CD4-positive, alpha-beta T cell (primary cell): ENCODE results near the gene DHRS1. TPM values are rescaled to one million over a fixed set of nuclear protein-coding genes. Genes with fewer than 3 reads are reported as not detected.

Experiments
- ATAC-seq: fragments of 200-7000 bp; cut with Tn5 transposase; one replicate; pipeline ENCODE4 v1.10.0; 2022; ENCODE audit warnings: mild to moderate bottlenecking; ENCODE audit not compliant: poor library complexity
- CTCF ChIA-PET: fragments of 350-600 bp; sonication (Branson Sonifier 250); formaldehyde crosslinking; loops from one replicate; lab custom pipeline; 2021; ENCODE audit warnings: antibody characterized with exemption, inconsistent platforms; lab: Charles Lee
- POLR2A ChIA-PET: fragments of 350-600 bp; sonication (Branson Sonifier 250); formaldehyde crosslinking; loops from one replicate; lab custom pipeline; 2021; ENCODE audit warnings: antibody characterized with exemption, inconsistent platforms; lab: Charles Lee
- DNase-seq, 14 experiments: peaks; one replicate each; pipeline ENCODE4 v3.0.0-alpha.2; 2013 to 2020; ENCODE audit warnings: mixed read lengths in 2 of 14
- H3K27ac ChIP-seq, 2 donors: one replicate each; pipeline versions ENCODE4 v1.5.1 to v1.7.0; 2013; ENCODE audit warnings: low read length in 2 of 2, low read depth in 1 of 2, mild to moderate bottlenecking in 1 of 2
- H3K27me3 ChIP-seq, 2 experiments: 1 replicate in 1 of 2; 2 replicates in 1 of 2; pipeline versions ENCODE4 v1.6.1 to v1.7.0; 2013; ENCODE audit warnings: low read length in 2 of 2, control low read depth in 1 of 2, mild to moderate bottlenecking in 1 of 2, moderate library complexity in 1 of 2; ENCODE audit not compliant: insufficient read depth in 2 of 2, control insufficient read depth in 1 of 2
- H3K36me3 ChIP-seq: one replicate; pipeline ENCODE4 v1.6.1; 2013; ENCODE audit warnings: low read length, control low read depth; ENCODE audit not compliant: insufficient read depth
- H3K4me1 ChIP-seq: one replicate; pipeline ENCODE4 v1.6.1; 2013; ENCODE audit warnings: low read length, control low read depth; ENCODE audit not compliant: insufficient read depth
- H3K4me3 ChIP-seq: one replicate; pipeline ENCODE4 v1.5.1; 2013; ENCODE audit warnings: mild to moderate bottlenecking, low read length, moderate library complexity
- H3K9me3 ChIP-seq, 2 experiments: 1 replicate in 1 of 2; 2 replicates in 1 of 2; pipeline versions ENCODE4 v1.6.1 to v1.7.0; 2013; ENCODE audit warnings: low read length in 2 of 2, mild to moderate bottlenecking in 2 of 2, control low read depth in 1 of 2, moderate library complexity in 1 of 2; ENCODE audit not compliant: control insufficient read depth in 1 of 2, insufficient read depth in 1 of 2
- H3K27ac Mint-ChIP-seq: one replicate; pipeline ENCODE4 v1.8.0; 2020; ENCODE audit warnings: mixed read lengths
- H3K27me3 Mint-ChIP-seq: one replicate; pipeline ENCODE4 v1.8.0; 2021; ENCODE audit warnings: mixed read lengths
- H3K36me3 Mint-ChIP-seq: one replicate; pipeline ENCODE4 v1.8.0; 2021; ENCODE audit warnings: low read depth, mixed read lengths
- H3K4me1 Mint-ChIP-seq: one replicate; pipeline ENCODE4 v1.8.0; 2021; ENCODE audit warnings: low read depth, mixed read lengths
- H3K4me3 Mint-ChIP-seq: one replicate; pipeline ENCODE4 v1.8.0; 2020; ENCODE audit warnings: mild to moderate bottlenecking, mixed read lengths
- H3K9me3 Mint-ChIP-seq: one replicate; pipeline ENCODE4 v1.8.0; 2020; ENCODE audit warnings: mixed read lengths
- intact Hi-C, 2 experiments: fragments of 100-400 bp; cut with DNase I in 1 of 2; cut with micrococcal nuclease in 1 of 2; formaldehyde crosslinking; loops; one replicate each; pipeline versions ENCODE4 v1.15.1 to v1.9.0; 2023 to 2025; cut with DNase I, micrococcal nuclease
- total RNA-seq, 174 experiments: library from RNA in 2 of 174; stranded (reverse) in 2 of 174; gene quantifications; one replicate each; pipeline ENCODE4 v1.2.3 and lab custom pipeline; 2021 to 2026
- TF ChIP-seq, protein P1 (sequence below): fragments of 200-600 bp; IDR thresholded peaks from one replicate; pipeline ENCODE4 v1.8.0; 2022; ENCODE audit warnings: antibody characterized with exemption, mild to moderate bottlenecking

Gene DHRS1
- total RNA-seq, 2 experiments from 2014 or later, result 21.5 to 23.5 TPM

GRCh38 chr14:24309538-24310264 lies 10.1 kb upstream of the DHRS1 start, which contains the start of gene LTB4R2:
LTB4R2 (plus strand) TSS chr14:24310140; CDS start chr14:24310665, 525 bp downstream.
- ChIA-PET POLR2A (interaction anchor here (0.7 to 5.5 kb wide), 12 partner anchors 10 to 204 kb away, joined by 3 to 52 read pairs (median 12); partner anchors contain the start of genes CBLN3, CHMP4A, DCAF11 and DHRS1), CTCF (interaction anchor here (1.4 to 4.9 kb wide), 11 partner anchors 9 to 123 kb away, joined by 3 to 67 read pairs (median 8); partner anchors contain the start of genes DHRS1, KHNYN, NOP9 and RABGGTA)
- peaks cover 68% of the 10 kb centered on the region for H3K4me1 Mint-ChIP-seq
- H3K9me3 Mint-ChIP-seq, result no peaks in the 10 kb centered on the region
- no peak for ATAC-seq
- Histone ChIP-seq H3K9me3 (no peaks in the 10 kb centered on the region), H3K27ac (peak within 1 kb of the TSS; percentile 59 to 66), H3K27me3 (no peaks in the 10 kb centered on the region), H3K4me3 (peak within 1 kb of the TSS; percentile 65), H3K4me1 (peaks cover 68% of the 10 kb centered on the region), H3K36me3 (peaks cover 34% of the 10 kb centered on the region)
- peaks cover 41% of the 10 kb centered on the region for H3K36me3 Mint-ChIP-seq
- peak within 1 kb of the TSS; percentile 76 for H3K27ac Mint-ChIP-seq
- no peak for DNase-seq
- peak within 1 kb of the TSS; percentile 87 for H3K4me3 Mint-ChIP-seq
- intact Hi-C loops, result loop anchor here (2.0 to 5.0 kb wide), 3 partner anchors 21 to 37 kb away; partner anchors contain the start of gene RABGGTA (in 1 of the 2)
- TF ChIP-seq, protein P1, sequence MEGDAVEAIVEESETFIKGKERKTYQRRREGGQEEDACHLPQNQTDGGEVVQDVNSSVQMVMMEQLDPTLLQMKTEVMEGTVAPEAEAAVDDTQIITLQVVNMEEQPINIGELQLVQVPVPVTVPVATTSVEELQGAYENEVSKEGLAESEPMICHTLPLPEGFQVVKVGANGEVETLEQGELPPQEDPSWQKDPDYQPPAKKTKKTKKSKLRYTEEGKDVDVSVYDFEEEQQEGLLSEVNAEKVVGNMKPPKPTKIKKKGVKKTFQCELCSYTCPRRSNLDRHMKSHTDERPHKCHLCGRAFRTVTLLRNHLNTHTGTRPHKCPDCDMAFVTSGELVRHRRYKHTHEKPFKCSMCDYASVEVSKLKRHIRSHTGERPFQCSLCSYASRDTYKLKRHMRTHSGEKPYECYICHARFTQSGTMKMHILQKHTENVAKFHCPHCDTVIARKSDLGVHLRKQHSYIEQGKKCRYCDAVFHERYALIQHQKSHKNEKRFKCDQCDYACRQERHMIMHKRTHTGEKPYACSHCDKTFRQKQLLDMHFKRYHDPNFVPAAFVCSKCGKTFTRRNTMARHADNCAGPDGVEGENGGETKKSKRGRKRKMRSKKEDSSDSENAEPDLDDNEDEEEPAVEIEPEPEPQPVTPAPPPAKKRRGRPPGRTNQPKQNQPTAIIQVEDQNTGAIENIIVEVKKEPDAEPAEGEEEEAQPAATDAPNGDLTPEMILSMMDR, result no peak
- no peaks in the 10 kb centered on the region for H3K27me3 Mint-ChIP-seq

DNA sequence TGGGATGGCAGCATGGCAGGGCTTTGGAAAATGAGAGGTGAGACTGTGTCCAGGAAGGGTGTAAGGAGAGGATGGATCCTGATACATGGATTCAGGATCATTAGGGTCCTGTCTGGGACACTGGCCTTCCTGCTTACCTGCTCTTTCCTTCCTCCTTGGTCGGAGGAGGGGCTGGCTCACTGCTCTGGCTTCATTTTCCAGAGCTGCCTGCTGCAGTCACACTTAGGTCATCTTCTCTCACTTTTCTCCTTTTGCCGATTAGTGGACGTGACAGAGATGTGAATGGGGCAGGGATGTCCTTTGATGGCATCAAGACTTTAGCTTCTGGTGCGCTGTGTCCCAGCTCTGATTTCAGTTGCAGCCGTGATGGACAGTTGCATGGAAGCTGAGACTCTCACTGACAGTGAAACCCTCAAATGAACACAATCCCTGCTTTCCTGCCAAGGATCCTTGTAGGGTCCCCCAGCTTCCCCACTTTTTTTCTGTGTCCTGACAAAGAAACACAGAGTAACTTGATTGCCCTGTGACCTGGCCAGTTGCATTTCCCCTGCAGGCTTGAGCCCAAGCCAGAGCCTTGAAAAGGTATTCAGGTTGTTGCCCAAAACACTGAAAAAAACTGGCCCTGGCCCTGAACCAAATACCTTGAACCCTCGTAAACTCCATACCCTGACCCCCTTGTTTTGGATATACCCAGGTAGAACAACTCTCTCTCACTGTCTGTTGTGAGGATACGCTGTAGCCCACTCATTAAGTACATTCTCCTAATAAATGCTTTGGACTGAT lies 9.0 kb upstream of the DHRS1 start:
- CTCF ChIA-PET, result interaction anchor here (0.7 to 4.9 kb wide), 22 partner anchors 9 to 165 kb away, joined by 3 to 67 read pairs (median 4); partner anchors contain the start of genes CHMP4A, DHRS1, MDP1 and NOP9

More for the DNA sequence above, 9.0 kb upstream of the DHRS1 start:
- no peak overlapping the region for H3K4me3 ChIP-seq
- ATAC-seq (no peak), DNase-seq (no peak)
- POLR2A ChIA-PET, result interaction anchor here (0.7 to 5.5 kb wide), 14 partner anchors 9 to 250 kb away, joined by 3 to 52 read pairs (median 4); partner anchors contain the start of genes CBLN3, DCAF11, DHRS1 and IPO4
- TF ChIP-seq, protein P1, result peak; percentile 14
- intact Hi-C loops, result no loop called here
- Mint-ChIP-seq H3K9me3 (no peaks in the 10 kb centered on the region), H3K27ac (peak overlapping the region; percentile 76), H3K27me3 (no peaks in the 10 kb centered on the region), H3K36me3 (peaks cover 52% of the 10 kb centered on the region), H3K4me3 (peak overlapping the region; percentile 54), H3K4me1 (peaks cover 56% of the 10 kb centered on the region)
- H3K27ac ChIP-seq, result no peak overlapping the region
- no peaks in the 10 kb centered on the region for H3K27me3 ChIP-seq
- peaks cover 56% of the 10 kb centered on the region for H3K4me1 ChIP-seq
- no peaks in the 10 kb centered on the region for H3K9me3 ChIP-seq
- H3K36me3 ChIP-seq, result peaks cover 46% of the 10 kb centered on the region
